GM19240 (cell line): ENCODE data around the gene RASA3.

Experiments
- DNase-seq: peaks from one replicate; pipeline ENCODE4 v3.0.0; 2011; ENCODE audit warnings: low spot score; ENCODE audit not compliant: insufficient read length

RASA3 gene

GRCh38 chr13:113955235-113955634 lies 177.2 kb downstream of the RASA3 start:
- DNase-seq, result no peak

DNA sequence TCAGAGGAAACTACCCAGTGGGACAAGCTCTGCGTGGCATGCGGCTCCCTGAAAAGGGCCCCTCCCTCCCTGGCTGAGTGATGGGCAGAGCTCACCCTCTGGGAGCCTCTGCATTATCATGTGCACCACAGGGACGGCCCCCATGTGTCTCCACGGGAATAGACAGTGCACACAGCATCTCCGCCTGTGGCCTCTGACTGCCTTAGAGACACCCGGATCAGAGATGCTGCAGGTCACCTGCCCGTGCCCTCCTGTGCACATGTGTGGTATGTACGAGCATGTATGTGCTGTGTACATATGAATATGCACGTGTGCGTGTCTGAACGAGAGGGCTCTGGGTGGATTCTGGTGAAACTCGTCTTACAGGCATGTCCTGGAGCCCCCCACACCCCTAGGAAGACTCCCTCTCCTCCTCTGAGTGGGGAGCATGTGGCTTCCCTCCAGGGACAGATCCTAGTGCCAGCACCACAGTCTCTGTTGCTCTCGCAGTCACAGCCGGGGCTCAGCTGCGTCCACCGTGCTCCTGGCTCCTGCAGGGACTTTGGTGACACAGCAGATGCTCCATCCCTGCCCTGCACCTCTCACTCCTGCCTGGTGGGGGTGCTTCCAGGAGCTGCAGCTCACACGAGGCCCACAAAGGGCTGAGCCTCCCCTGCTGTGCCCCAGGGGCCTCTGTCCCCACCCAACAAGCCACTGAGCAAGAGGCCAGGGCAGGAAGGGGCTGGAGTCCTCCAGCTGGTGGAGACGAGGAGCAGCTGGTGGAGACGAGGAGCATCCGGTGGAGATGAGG lies 178.2 kb downstream of the RASA3 start:
- DNase-seq, result no peak

GRCh38 chr13:113953561-113953960 lies 178.9 kb downstream of the RASA3 start:
- no peak for DNase-seq

GRCh38 chr13:113952983-113953520 lies 179.4 kb downstream of the RASA3 start:
- DNase-seq, result no peak

DNA sequence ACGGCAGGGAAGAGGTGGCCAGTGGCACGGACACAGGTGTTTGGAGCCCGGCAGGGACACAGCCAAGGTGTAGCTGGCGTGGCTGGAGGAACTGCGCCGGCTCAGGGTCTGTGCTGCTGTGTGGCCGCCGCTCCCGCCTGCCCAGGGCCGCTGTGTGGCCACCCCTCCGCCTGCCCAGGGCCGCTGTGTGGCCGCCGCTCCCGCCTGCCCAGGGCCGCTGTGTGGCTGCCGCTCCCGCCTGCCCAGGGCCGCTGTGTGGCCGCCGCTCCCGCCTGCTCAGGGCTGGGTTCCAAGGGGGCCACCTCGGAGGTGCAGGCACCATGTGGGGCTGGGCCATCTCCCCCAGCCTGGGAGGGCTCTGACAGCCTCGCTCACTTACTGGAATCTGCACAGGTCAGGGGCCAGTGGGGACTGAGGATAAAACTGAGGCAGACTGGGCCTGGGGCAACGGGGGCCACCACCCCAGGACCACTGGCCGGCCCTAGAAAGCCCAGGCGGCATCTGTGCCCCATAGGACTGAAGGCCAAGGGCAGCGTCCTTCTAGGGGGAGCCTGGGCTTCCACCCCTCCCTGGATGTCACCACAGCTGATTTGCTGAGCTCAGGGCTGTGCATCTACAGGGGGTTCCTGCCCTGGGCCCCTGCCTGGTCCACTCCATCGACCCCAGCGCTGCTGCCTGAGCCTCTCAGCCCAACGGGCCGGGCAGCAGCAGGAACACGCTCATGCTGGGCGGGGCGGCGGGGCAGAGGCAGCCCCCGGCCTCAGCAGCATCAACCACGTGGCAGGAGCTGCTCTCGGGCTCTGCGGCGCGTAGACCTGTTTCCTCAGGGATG lies 180.1 kb downstream of the RASA3 start:
- DNase-seq, result no peak

- peak; percentile 83 for DNase-seq
Observed at GRCh38 chr13:113951246-113951999, 181.0 kb downstream of the RASA3 start.

- DNase-seq, result no peak
Observed at GRCh38 chr13:113950451-113951245, 181.8 kb downstream of the RASA3 start.

GRCh38 chr13:113949546-113949945 lies 182.9 kb downstream of the RASA3 start:
- no peak for DNase-seq

GRCh38 chr13:113948034-113948742 lies 184.2 kb downstream of the RASA3 start:
- no peak for DNase-seq

- DNase-seq, result no peak
Observed at GRCh38 chr13:113947311-113948033, 185.0 kb downstream of the RASA3 start.

GRCh38 chr13:113946409-113947181 lies 185.8 kb downstream of the RASA3 start:
- DNase-seq, result no peak

DNA sequence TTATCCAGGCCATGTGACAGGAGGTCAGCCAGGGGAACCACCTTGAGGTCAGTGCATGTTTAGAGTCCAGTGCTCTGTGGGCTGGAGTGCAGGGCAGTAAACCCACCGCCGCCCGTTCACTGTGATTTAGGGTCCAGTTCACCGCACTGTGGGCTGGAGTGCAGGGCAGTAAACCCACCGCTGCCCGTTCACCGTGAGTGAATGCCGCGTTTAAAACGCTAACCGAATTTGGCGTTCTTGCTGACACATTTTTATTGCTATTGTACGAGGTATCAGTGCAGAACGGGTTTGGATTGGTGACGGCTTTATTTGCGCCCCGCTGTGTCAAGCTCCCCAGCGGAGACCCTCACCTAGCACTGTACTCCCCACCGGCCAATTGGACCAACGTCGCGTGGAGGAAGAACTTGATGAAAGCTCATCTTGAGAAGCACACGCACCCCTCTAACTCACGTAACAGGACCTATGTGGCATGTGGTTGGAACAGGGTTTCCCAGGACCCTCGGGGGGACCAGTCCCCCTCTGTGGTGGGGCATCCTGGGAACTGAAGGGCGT lies 186.5 kb downstream of the RASA3 start:
- no peak for DNase-seq

DNA sequence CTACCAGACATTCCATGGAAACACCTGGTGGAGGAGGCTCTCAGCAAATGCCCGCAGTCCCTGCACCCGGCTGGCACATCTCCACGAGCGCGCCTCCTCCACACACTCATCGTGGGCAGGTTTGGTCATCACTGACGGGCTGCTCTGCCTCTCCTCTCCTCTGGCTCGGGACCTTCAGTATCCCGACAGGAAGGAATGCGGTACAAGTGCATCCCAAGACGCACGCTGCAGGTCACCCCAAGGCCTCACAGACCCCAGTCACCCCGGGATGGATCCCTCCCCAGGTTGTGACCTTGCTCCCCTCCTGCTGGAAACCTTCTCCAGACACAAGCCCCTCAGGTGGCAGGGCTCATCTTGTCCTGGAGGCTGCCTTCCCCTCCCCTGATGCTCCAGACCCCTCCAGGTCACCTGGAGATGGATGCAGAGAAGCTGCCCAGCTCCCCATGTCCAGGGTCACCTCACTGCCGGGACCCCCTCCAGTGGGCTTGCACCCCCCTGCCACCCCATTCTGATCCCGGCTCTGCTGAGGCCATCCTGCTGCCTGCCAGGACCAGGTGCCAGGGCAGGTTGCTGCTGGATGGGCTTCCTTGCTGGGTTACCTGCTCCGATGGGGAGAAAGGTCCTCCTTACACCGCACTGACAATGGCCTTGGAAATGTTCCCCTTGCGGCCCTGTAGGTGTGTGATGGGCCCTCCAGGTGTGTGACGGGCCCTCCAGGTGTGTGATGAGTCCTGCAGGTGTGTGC lies 188.4 kb downstream of the RASA3 start:
- no peak for DNase-seq

- DNase-seq, result no peak
Observed at GRCh38 chr13:113942591-113943103, 189.8 kb downstream of the RASA3 start.

GRCh38 chr13:113941571-113942191 lies 190.7 kb downstream of the RASA3 start:
- no peak for DNase-seq

DNA sequence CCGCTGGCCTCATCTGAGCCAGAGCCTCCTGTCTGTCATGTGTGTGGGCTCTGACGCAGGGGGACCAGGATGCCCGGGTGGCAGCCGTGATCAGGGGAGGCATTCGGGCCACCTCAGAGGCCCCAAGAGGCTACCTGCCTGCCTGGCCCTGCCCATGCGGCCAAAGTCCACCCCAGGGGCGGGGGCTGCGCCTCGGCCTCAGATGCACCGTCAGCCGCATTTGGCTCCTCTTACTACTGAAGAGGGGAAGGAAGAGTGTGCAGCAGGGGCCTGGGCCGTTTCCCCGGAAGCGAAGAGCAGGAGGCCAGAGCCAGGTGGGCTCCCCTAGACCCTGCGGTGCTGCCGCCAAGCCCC lies 192.5 kb downstream of the RASA3 start:
- DNase-seq, result no peak
